ENCODE results near the gene RALGAPA2. TPM values are rescaled to one million over a fixed set of nuclear protein-coding genes. Genes with fewer than 3 reads are reported as not detected.

The RALGAPA2 gene
- total RNA-seq, 1 donor: 6.2 TPM

- Histone ChIP-seq H3K9me3 (ENCODE audit: low read depth, low read length) (no peaks in the 10 kb centered on the region), H3K4me2 (ENCODE audit: insufficient read depth, low read length) (no peak overlapping the region), H3K27me3 (ENCODE audit: insufficient read depth, low read length) (no peaks in the 10 kb centered on the region), H3K27ac (ENCODE audit: low read depth, low read length) (no peak overlapping the region), H3K4me1 (ENCODE audit: insufficient read depth, low read length) (no peaks in the 10 kb centered on the region), H4K20me1 (ENCODE audit: insufficient read depth, low read length) (no peaks in the 10 kb centered on the region), H3K79me2 (ENCODE audit: insufficient read depth, low read length) (no peaks in the 10 kb centered on the region), H3K4me3 (ENCODE audit: insufficient read depth, low read length) (no peak overlapping the region), H2AFZ (ENCODE audit: low read length) (no peak overlapping the region), H3K36me3 (ENCODE audit: insufficient read depth, low read length) (no peaks in the 10 kb centered on the region)
- DNase-seq (ENCODE audit: insufficient read length, low spot score, missing footprints): no peak
- TF ChIP-seq CTCF (IDR thresholded peaks at IDR 0.05; ENCODE audit: extremely low read depth, low read depth, low read length): no peak
Observed at GRCh38 chr20:20755231-20755630, 42.8 kb upstream of the RALGAPA2 start.

GRCh38 chr20:20754714-20755113 lies 42.3 kb upstream of the RALGAPA2 start:
- Histone ChIP-seq H3K79me2 (ENCODE audit: insufficient read depth, low read length) (no peaks in the 10 kb centered on the region), H3K27me3 (ENCODE audit: insufficient read depth, low read length) (no peaks in the 10 kb centered on the region), H3K4me3 (ENCODE audit: insufficient read depth, low read length) (no peak overlapping the region), H2AFZ (ENCODE audit: low read length) (no peak overlapping the region), H3K4me2 (ENCODE audit: insufficient read depth, low read length) (no peak overlapping the region), H3K4me1 (ENCODE audit: insufficient read depth, low read length) (no peaks in the 10 kb centered on the region), H3K27ac (ENCODE audit: low read depth, low read length) (no peak overlapping the region), H4K20me1 (ENCODE audit: insufficient read depth, low read length) (no peaks in the 10 kb centered on the region), H3K9me3 (ENCODE audit: low read depth, low read length) (no peaks in the 10 kb centered on the region), H3K36me3 (ENCODE audit: insufficient read depth, low read length) (no peaks in the 10 kb centered on the region)
- DNase-seq (ENCODE audit: insufficient read length, low spot score, missing footprints): no peak
- TF ChIP-seq CTCF (IDR thresholded peaks at IDR 0.05; ENCODE audit: extremely low read depth, low read depth, low read length): no peak

- H3K9me3 ChIP-seq (ENCODE audit: low read depth, low read length): no peaks in the 10 kb centered on the region
- no peaks in the 10 kb centered on the region for H3K27me3 ChIP-seq (ENCODE audit: insufficient read depth, low read length)
- TF ChIP-seq CTCF (IDR thresholded peaks at IDR 0.05; ENCODE audit: extremely low read depth, low read depth, low read length): no peak
- H3K4me3 ChIP-seq (ENCODE audit: insufficient read depth, low read length): no peak overlapping the region
- H3K4me2 ChIP-seq (ENCODE audit: insufficient read depth, low read length): no peak overlapping the region
- H3K4me1 ChIP-seq (ENCODE audit: insufficient read depth, low read length): no peaks in the 10 kb centered on the region
- H2AFZ ChIP-seq (ENCODE audit: low read length): no peak overlapping the region
- no peaks in the 10 kb centered on the region for H3K36me3 ChIP-seq (ENCODE audit: insufficient read depth, low read length)
- no peak for DNase-seq (ENCODE audit: insufficient read length, low spot score, missing footprints)
- H3K27ac ChIP-seq (ENCODE audit: low read depth, low read length): no peak overlapping the region
- no peaks in the 10 kb centered on the region for H4K20me1 ChIP-seq (ENCODE audit: insufficient read depth, low read length)
- H3K79me2 ChIP-seq (ENCODE audit: insufficient read depth, low read length): no peaks in the 10 kb centered on the region
Observed at GRCh38 chr20:20752712-20753111, 40.3 kb upstream of the RALGAPA2 start.

DNA sequence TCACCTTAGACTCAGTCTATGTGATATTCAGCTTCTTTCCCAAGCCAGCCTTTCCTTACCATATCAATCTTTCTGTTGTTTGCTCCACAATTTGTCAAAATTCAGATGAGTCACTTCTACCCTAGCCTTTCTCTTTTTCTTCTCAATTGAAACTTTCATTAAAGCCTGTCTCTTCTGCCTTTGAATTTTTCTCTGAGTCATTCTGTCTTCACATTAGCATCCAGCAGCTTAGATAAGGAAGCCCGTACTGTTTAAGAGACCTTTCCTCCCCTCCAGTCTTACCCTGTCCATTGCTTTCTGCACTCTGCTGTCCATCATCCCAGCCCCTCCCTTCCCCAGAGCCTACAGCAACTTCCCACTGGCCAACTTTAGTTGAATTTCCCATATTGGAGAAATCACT lies 34.9 kb upstream of the RALGAPA2 start:
- no peak overlapping the region for H3K27ac ChIP-seq (ENCODE audit: low read depth, low read length)
- no peaks in the 10 kb centered on the region for H3K27me3 ChIP-seq (ENCODE audit: insufficient read depth, low read length)
- no peaks in the 10 kb centered on the region for H4K20me1 ChIP-seq (ENCODE audit: insufficient read depth, low read length)
- H3K79me2 ChIP-seq (ENCODE audit: insufficient read depth, low read length): no peaks in the 10 kb centered on the region
- no peak overlapping the region for H3K4me3 ChIP-seq (ENCODE audit: insufficient read depth, low read length)
- H3K4me1 ChIP-seq (ENCODE audit: insufficient read depth, low read length): no peaks in the 10 kb centered on the region
- H2AFZ ChIP-seq (ENCODE audit: low read length): no peak overlapping the region
- TF ChIP-seq CTCF (IDR thresholded peaks at IDR 0.05; ENCODE audit: extremely low read depth, low read depth, low read length): no peak
- DNase-seq (ENCODE audit: insufficient read length, low spot score, missing footprints): no peak
- H3K36me3 ChIP-seq (ENCODE audit: insufficient read depth, low read length): no peaks in the 10 kb centered on the region
- H3K9me3 ChIP-seq (ENCODE audit: low read depth, low read length): no peaks in the 10 kb centered on the region
- H3K4me2 ChIP-seq (ENCODE audit: insufficient read depth, low read length): no peak overlapping the region

Measured in osteoblast (primary cell).